Hepatocyte (in vitro differentiated cells): ENCODE data around the gene GID4. TPM values are rescaled to one million over a fixed set of nuclear protein-coding genes. Genes with fewer than 3 reads are reported as not detected.

ENCODE experiments used
- DNase-seq: peaks from one replicate; pipeline ENCODE4 v3.0.0-alpha.2; 2016; ENCODE audit warnings: low spot score
- H2AFZ ChIP-seq: fragments of 200-600 bp; sonication (generic); 2 replicates; pipeline ENCODE4 v1.6.0; 2016; ENCODE audit warnings: antibody characterized with exemption, mild to moderate bottlenecking
- H3K27ac ChIP-seq: fragments of 200-600 bp; sonication (generic); 2 replicates; pipeline ENCODE4 v1.5.1; 2016; ENCODE audit warnings: mild to moderate bottlenecking
- H3K27me3 ChIP-seq: fragments of 200-600 bp; sonication (generic); 2 replicates; pipeline ENCODE4 v1.6.1; 2016
- H3K36me3 ChIP-seq: fragments of 200-600 bp; sonication (generic); replicated peaks from 2 replicates; pipeline ENCODE4 v1.5.1; 2016; ENCODE audit warnings: low read depth; ENCODE audit not compliant: insufficient read depth
- H3K4me1 ChIP-seq: fragments of 200-600 bp; sonication (generic); 2 replicates; pipeline ENCODE4 v1.5.1; 2016; ENCODE audit warnings: mild to moderate bottlenecking, moderate library complexity; ENCODE audit not compliant: insufficient read depth
- H3K4me2 ChIP-seq: fragments of 200-600 bp; sonication (generic); 2 replicates; pipeline ENCODE4 v1.6.0; 2016
- H3K4me3 ChIP-seq: fragments of 200-600 bp; sonication (generic); 2 replicates; pipeline ENCODE4 v1.5.1; 2016; ENCODE audit warnings: mild to moderate bottlenecking
- H3K79me2 ChIP-seq: fragments of 200-600 bp; sonication (generic); 2 replicates; pipeline ENCODE4 v1.6.0; 2017; ENCODE audit warnings: mild to moderate bottlenecking
- H3K9me2 ChIP-seq: fragments of 200-600 bp; sonication (generic); replicated peaks from 2 replicates; pipeline ENCODE4 v1.6.0; 2017; ENCODE audit warnings: mild to moderate bottlenecking; ENCODE audit not compliant: insufficient read depth
- H3K9me3 ChIP-seq: fragments of 200-600 bp; sonication (generic); 2 replicates; pipeline ENCODE4 v1.5.1; 2016; ENCODE audit warnings: low read depth, mild to moderate bottlenecking
- H4K20me1 ChIP-seq: fragments of 200-600 bp; sonication (generic); 2 replicates; pipeline ENCODE4 v1.6.0; 2016; ENCODE audit warnings: mild to moderate bottlenecking; ENCODE audit not compliant: insufficient read depth, poor library complexity, severe bottlenecking
- CTCF ChIP-seq: fragments of 200-600 bp; sonication (generic); IDR thresholded peaks from 2 replicates; pipeline ENCODE4 v1.5.1; 2016; ENCODE audit warnings: antibody characterized with exemption, mild to moderate bottlenecking; ENCODE audit not compliant: poor library complexity
- EZH2 ChIP-seq: fragments of 200-600 bp; sonication (generic); IDR thresholded peaks from 2 replicates; pipeline ENCODE4 v1.6.1; 2016; ENCODE audit warnings: antibody characterized with exemption, mild to moderate bottlenecking, borderline replicate concordance
- EZH2phosphoT487 ChIP-seq: fragments of 200-600 bp; sonication (generic); IDR thresholded peaks from one replicate; pipeline ENCODE4 v1.6.1; 2018; ENCODE audit warnings: antibody characterized with exemption, mild to moderate bottlenecking, low read depth, moderate library complexity; ENCODE audit not compliant: unreplicated experiment, severe bottlenecking
- WGBS: methylation state at CpG from one replicate; pipeline ENCODE4 v1.1.6; 2016; ENCODE audit warnings: low lambda C conversion rate; ENCODE audit errors: missing lambda C conversion rate; 5-methylcytosine and 5-hydroxymethylcytosine counted together
- polyA plus RNA-seq: library from polyadenylated mRNA; unstranded; fragments of >200 nt; fragmentation: Nextera tagmentation; extraction: Ambion mirVana; gene quantifications from 2 replicates; pipeline ENCODE4 v1.2.1, GENCODE V29; 2016
- total RNA-seq: library from RNA; depleted of rRNA; stranded (reverse); fragments of >200 nt; gene quantifications from 2 replicates; pipeline ENCODE4 v1.2.3, GENCODE V29; 2014

Gene GID4
- total and polyA plus RNA-seq, 2 experiments from 2014 or later, result 6.7 to 8.2 TPM

GRCh38 chr17:17998934-17999333, 40.3 kb upstream of the GID4 start:
- Histone ChIP-seq H4K20me1 (no peaks in the 10 kb centered on the region), H3K27ac (no peak overlapping the region), H3K4me3 (no peak overlapping the region), H3K9me2 (no peaks in the 10 kb centered on the region), H3K9me3 (no peaks in the 10 kb centered on the region), H3K4me1 (no peaks in the 10 kb centered on the region), H2AFZ (no peak overlapping the region), H3K79me2 (no peaks in the 10 kb centered on the region), H3K36me3 (no peaks in the 10 kb centered on the region), H3K4me2 (no peak overlapping the region), H3K27me3 (no peaks in the 10 kb centered on the region)
- TF ChIP-seq EZH2phosphoT487 (no peak), CTCF (no peak), EZH2 (no peak)
- WGBS, result 94% methylated on average over 8 of the region's 8 CpGs
- DNase-seq, result no peak

GRCh38 chr17:17999364-18000029, 39.7 kb upstream of the GID4 start:
- H4K20me1 ChIP-seq, result no peaks in the 10 kb centered on the region
- H3K36me3 ChIP-seq, result no peaks in the 10 kb centered on the region
- no peaks in the 10 kb centered on the region for H3K79me2 ChIP-seq
- no peaks in the 10 kb centered on the region for H3K4me1 ChIP-seq
- no peak overlapping the region for H3K27ac ChIP-seq
- no peak for TF ChIP-seq CTCF
- no peak for TF ChIP-seq EZH2
- TF ChIP-seq EZH2phosphoT487, result no peak
- H3K27me3 ChIP-seq, result no peaks in the 10 kb centered on the region
- DNase-seq, result no peak
- H3K9me3 ChIP-seq, result no peaks in the 10 kb centered on the region
- WGBS, result 90% methylated on average over 9 of the region's 9 CpGs
- no peak overlapping the region for H3K4me3 ChIP-seq
- H3K4me2 ChIP-seq, result no peak overlapping the region
- H2AFZ ChIP-seq, result no peak overlapping the region
- no peaks in the 10 kb centered on the region for H3K9me2 ChIP-seq

GRCh38 chr17:18000030-18000408, 39.2 kb upstream of the GID4 start:
- Histone ChIP-seq H3K4me2 (no peak overlapping the region), H3K4me3 (no peak overlapping the region), H3K36me3 (no peaks in the 10 kb centered on the region), H3K4me1 (no peaks in the 10 kb centered on the region), H3K27me3 (no peaks in the 10 kb centered on the region), H3K9me2 (no peaks in the 10 kb centered on the region), H3K27ac (no peak overlapping the region), H3K79me2 (no peaks in the 10 kb centered on the region), H4K20me1 (no peaks in the 10 kb centered on the region), H2AFZ (no peak overlapping the region), H3K9me3 (no peaks in the 10 kb centered on the region)
- TF ChIP-seq CTCF (no peak), EZH2 (no peak), EZH2phosphoT487 (no peak)
- no peak for DNase-seq
- 78% methylated on average over 7 of the region's 8 CpGs for WGBS

GRCh38 chr17:18002171-18002570, 37.0 kb upstream of the GID4 start:
- no peaks in the 10 kb centered on the region for H3K4me1 ChIP-seq
- no peaks in the 10 kb centered on the region for H3K27me3 ChIP-seq
- H3K4me3 ChIP-seq, result no peak overlapping the region
- H2AFZ ChIP-seq, result no peak overlapping the region
- TF ChIP-seq EZH2 (no peak), CTCF (no peak), EZH2phosphoT487 (no peak)
- H3K4me2 ChIP-seq, result no peak overlapping the region
- no peaks in the 10 kb centered on the region for H3K9me2 ChIP-seq
- no peak overlapping the region for H3K27ac ChIP-seq
- H3K36me3 ChIP-seq, result no peaks in the 10 kb centered on the region
- no peaks in the 10 kb centered on the region for H3K79me2 ChIP-seq
- H3K9me3 ChIP-seq, result no peaks in the 10 kb centered on the region
- DNase-seq, result no peak
- H4K20me1 ChIP-seq, result no peaks in the 10 kb centered on the region
- WGBS, result 95% methylated on average over 2 of the region's 2 CpGs
